ENCODE results near the gene S1PR4. TPM values are rescaled to one million over a fixed set of nuclear protein-coding genes. Genes with fewer than 3 reads are reported as not detected.
A peak's percentile ranks its signal among the peaks of the same experiment; 100 is the strongest.

S1PR4 gene
- total RNA-seq, 1 experiment from 2014 or later: not detected

DNA sequence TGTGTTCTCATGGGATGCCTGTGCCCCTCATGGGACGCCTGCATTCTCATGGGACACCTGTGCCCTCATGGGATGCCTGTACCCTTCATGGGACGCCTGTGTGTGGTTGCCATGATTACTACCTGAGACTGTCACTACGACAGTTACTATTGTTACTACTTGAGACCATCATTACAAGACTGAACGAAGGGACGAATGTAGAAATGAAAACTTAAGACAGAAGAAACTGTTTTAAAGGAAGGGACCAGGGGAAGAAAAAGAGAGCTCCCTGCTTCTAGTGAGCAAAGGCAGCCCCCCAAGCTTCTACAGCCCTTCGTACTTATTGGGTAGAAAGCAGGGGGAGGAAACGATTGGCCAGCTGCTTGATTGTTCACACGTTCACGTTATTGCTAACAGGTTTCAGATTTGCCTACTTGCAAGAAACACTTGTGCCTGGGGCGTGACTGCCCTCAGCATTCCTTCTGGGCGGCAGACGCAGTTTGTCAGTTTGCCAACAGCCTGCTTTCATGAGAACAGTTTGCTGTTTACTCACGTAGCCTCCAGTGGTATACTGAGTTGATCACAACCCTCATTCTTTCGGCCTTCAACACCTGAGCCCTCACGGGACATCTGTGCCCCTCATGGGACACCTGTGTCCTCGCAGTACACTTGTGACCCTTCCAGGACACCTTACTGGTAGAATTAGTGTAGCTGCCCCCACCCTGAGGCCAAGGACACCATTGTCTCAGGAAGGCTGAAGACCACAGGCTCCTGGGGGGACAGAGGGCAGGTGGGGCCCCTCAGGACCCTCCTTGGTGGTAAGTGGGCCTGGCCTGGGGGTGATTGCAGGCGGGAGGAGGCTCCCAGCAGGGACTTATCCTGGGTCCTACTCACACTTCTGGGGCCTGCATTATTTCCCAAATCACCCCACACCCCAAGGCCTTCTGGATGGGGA, 2.5 kb upstream of the S1PR4 start:
- CTCF ChIA-PET: no interaction called here
- no peak overlapping the region for H3K4me3 Mint-ChIP-seq (ENCODE audit: unreplicated experiment)
- no peaks in the 10 kb centered on the region for H3K9me3 ChIP-seq
- no peaks in the 10 kb centered on the region for H3K27me3 ChIP-seq (replicated peaks; ENCODE audit: control insufficient read depth, insufficient read depth, low read length)
- no peak overlapping the region for H3K27ac Mint-ChIP-seq (ENCODE audit: unreplicated experiment)
- BruUV-seq (replicated peaks): no TSS peak
- no peaks in the 10 kb centered on the region for H3K36me3 ChIP-seq (ENCODE audit: control insufficient read depth, insufficient read depth, low read length)
- no peaks in the 10 kb centered on the region for H3K27me3 Mint-ChIP-seq (ENCODE audit: insufficient read depth, unreplicated experiment)
- POLR2A ChIA-PET: no interaction called here
- TF ChIP-seq, protein P1, sequence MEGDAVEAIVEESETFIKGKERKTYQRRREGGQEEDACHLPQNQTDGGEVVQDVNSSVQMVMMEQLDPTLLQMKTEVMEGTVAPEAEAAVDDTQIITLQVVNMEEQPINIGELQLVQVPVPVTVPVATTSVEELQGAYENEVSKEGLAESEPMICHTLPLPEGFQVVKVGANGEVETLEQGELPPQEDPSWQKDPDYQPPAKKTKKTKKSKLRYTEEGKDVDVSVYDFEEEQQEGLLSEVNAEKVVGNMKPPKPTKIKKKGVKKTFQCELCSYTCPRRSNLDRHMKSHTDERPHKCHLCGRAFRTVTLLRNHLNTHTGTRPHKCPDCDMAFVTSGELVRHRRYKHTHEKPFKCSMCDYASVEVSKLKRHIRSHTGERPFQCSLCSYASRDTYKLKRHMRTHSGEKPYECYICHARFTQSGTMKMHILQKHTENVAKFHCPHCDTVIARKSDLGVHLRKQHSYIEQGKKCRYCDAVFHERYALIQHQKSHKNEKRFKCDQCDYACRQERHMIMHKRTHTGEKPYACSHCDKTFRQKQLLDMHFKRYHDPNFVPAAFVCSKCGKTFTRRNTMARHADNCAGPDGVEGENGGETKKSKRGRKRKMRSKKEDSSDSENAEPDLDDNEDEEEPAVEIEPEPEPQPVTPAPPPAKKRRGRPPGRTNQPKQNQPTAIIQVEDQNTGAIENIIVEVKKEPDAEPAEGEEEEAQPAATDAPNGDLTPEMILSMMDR (IDR thresholded peaks at IDR 0.05; ENCODE audit: insufficient read depth in 1 of 2, low read depth in 1 of 2, low read length in 1 of 2, severe bottlenecking in 1 of 2, unreplicated experiment in 1 of 2): no peak
- H3K4me3 ChIP-seq (ENCODE audit: low read depth, low read length): no peak overlapping the region
- intact Hi-C loops (cut with micrococcal nuclease; ENCODE audit: unreplicated experiment): no loop called here
- no peaks in the 10 kb centered on the region for H3K4me1 Mint-ChIP-seq (ENCODE audit: low read depth, unreplicated experiment)
- peaks cover 5% of the 10 kb centered on the region for H3K36me3 Mint-ChIP-seq (ENCODE audit: insufficient read depth, unreplicated experiment)
- H3K9me3 Mint-ChIP-seq (ENCODE audit: unreplicated experiment): no peaks in the 10 kb centered on the region
- H3K4me1 ChIP-seq: no peaks in the 10 kb centered on the region
- no peak for DNase-seq

DNA sequence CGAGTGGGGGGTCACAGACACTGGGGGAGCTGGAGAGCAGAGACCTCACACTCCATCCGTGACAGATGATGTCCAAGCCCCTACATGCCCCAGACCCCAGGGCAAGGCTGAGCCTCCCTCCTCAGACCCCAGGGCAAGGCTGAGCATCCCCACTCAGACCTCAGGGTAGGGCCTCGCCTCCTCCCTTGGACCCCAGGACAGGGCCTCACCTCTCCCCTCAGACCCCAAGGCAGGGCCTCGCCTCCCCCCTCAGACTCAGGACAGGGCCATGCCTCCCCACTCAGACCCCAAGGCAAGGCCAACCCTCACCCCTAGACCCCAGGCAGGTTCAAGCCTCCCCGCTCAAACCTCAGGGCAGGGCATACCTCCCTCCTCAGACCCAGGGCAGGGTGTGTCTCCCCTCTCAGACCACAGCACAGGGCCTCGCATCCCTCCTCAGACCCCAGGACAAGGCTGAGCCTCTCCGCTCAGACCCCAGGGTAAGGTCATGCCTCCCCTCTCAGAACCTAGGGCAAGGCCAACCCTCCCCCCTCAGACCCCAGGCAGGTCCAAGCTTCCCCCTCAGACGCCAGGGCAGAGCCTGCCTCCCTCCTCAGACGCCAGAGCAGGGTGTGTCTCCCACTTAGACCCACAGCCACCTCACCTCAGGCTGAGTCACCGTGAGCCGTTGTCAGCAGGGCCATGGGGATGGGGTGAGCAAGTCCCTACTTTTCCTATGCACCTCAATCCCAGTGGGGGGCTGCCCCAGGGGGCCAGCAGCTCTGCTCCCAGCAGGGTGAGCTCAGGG, 1.7 kb upstream of the S1PR4 start:
- Mint-ChIP-seq H3K4me1 (ENCODE audit: low read depth, unreplicated experiment) (no peaks in the 10 kb centered on the region), H3K36me3 (ENCODE audit: insufficient read depth, unreplicated experiment) (peaks cover 5% of the 10 kb centered on the region), H3K9me3 (ENCODE audit: unreplicated experiment) (no peaks in the 10 kb centered on the region), H3K27ac (ENCODE audit: unreplicated experiment) (no peak overlapping the region), H3K27me3 (ENCODE audit: insufficient read depth, unreplicated experiment) (no peaks in the 10 kb centered on the region), H3K4me3 (ENCODE audit: unreplicated experiment) (no peak overlapping the region)
- no peak for DNase-seq
- CTCF ChIA-PET: interaction anchor here (0.6 kb wide), 1 partner anchor 77 kb away, joined by 3 read pairs; no protein-coding TSS in a partner anchor
- Histone ChIP-seq H3K36me3 (ENCODE audit: control insufficient read depth, insufficient read depth, low read length) (no peaks in the 10 kb centered on the region), H3K4me3 (ENCODE audit: low read depth, low read length) (no peak overlapping the region), H3K4me1 (no peaks in the 10 kb centered on the region), H3K9me3 (no peaks in the 10 kb centered on the region), H3K27me3 (replicated peaks; ENCODE audit: control insufficient read depth, insufficient read depth, low read length) (no peaks in the 10 kb centered on the region)
- intact Hi-C loops (cut with micrococcal nuclease; ENCODE audit: unreplicated experiment): no loop called here
- TF ChIP-seq, protein P1 (IDR thresholded peaks at IDR 0.05; ENCODE audit: insufficient read depth in 1 of 2, low read depth in 1 of 2, low read length in 1 of 2, severe bottlenecking in 1 of 2, unreplicated experiment in 1 of 2): no peak
- POLR2A ChIA-PET: no interaction called here
- BruUV-seq (replicated peaks): no TSS peak

DNA sequence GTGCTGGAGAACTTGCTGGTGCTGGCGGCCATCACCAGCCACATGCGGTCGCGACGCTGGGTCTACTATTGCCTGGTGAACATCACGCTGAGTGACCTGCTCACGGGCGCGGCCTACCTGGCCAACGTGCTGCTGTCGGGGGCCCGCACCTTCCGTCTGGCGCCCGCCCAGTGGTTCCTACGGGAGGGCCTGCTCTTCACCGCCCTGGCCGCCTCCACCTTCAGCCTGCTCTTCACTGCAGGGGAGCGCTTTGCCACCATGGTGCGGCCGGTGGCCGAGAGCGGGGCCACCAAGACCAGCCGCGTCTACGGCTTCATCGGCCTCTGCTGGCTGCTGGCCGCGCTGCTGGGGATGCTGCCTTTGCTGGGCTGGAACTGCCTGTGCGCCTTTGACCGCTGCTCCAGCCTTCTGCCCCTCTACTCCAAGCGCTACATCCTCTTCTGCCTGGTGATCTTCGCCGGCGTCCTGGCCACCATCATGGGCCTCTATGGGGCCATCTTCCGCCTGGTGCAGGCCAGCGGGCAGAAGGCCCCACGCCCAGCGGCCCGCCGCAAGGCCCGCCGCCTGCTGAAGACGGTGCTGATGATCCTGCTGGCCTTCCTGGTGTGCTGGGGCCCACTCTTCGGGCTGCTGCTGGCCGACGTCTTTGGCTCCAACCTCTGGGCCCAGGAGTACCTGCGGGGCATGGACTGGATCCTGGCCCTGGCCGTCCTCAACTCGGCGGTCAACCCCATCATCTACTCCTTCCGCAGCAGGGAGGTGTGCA, 587 bp downstream of the S1PR4 start:
- TF ChIP-seq, protein P1 (IDR thresholded peaks at IDR 0.05; ENCODE audit: insufficient read depth in 1 of 2, low read depth in 1 of 2, low read length in 1 of 2, severe bottlenecking in 1 of 2, unreplicated experiment in 1 of 2): no peak
- ChIA-PET POLR2A (no interaction called here), CTCF (interaction anchor here (0.6 kb wide), 1 partner anchor 20 kb away, joined by 5 read pairs; no protein-coding TSS in a partner anchor)
- Mint-ChIP-seq H3K4me3 (ENCODE audit: unreplicated experiment) (no peak overlapping the region), H3K36me3 (ENCODE audit: insufficient read depth, unreplicated experiment) (no peaks in the 10 kb centered on the region), H3K27ac (ENCODE audit: unreplicated experiment) (no peak overlapping the region), H3K27me3 (ENCODE audit: insufficient read depth, unreplicated experiment) (no peaks in the 10 kb centered on the region), H3K4me1 (ENCODE audit: low read depth, unreplicated experiment) (no peaks in the 10 kb centered on the region), H3K9me3 (ENCODE audit: unreplicated experiment) (no peaks in the 10 kb centered on the region)
- no peaks in the 10 kb centered on the region for H3K9me3 ChIP-seq
- no peak overlapping the region for H3K4me3 ChIP-seq (ENCODE audit: low read depth, low read length)
- no peaks in the 10 kb centered on the region for H3K36me3 ChIP-seq (ENCODE audit: control insufficient read depth, insufficient read depth, low read length)
- DNase-seq: peak in 1 of 2 experiments; percentile 25
- intact Hi-C loops (cut with micrococcal nuclease; ENCODE audit: unreplicated experiment): no loop called here
- no peaks in the 10 kb centered on the region for H3K27me3 ChIP-seq (replicated peaks; ENCODE audit: control insufficient read depth, insufficient read depth, low read length)
- no TSS peak for BruUV-seq (replicated peaks)
- no peaks in the 10 kb centered on the region for H3K4me1 ChIP-seq
